Measurements from ENCODE around the gene CAMTA1.
"Not testable (repeated sequence)": the region's sequence is repeated elsewhere in the genome, so short reads cannot be mapped to it uniquely, and the experiment has no call there.

CAMTA1 gene

GRCh38 chr1:7695497-7696117 is 910.4 kb downstream of the CAMTA1 start:
- no peak for DNase-seq (ENCODE audit: low spot score)

DNA sequence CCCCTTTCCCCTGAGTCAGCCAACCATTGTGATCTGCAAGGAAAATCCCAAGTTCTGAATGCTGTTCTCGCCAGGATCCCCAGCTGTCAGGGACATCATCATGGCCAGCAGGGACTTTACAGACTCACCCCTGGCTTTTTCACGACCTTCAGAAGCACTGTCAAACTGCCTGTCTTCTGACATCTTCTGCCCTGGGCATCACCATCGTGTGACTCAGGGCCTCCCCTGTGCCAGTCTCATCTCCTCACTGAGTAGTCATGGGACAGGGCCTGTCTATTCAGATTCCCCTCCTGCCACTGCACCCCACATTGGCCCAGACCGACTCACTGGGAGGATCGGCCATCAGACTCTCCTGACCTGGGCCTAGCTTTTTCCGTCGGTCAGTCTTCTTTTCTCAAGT is 913.4 kb downstream of the CAMTA1 start:
- no peak for DNase-seq (ENCODE audit: low spot score)

- no peak for DNase-seq (ENCODE audit: low spot score)
These were observed 917.1 kb downstream of the CAMTA1 start for GRCh38 chr1:7702365-7702764.

DNA sequence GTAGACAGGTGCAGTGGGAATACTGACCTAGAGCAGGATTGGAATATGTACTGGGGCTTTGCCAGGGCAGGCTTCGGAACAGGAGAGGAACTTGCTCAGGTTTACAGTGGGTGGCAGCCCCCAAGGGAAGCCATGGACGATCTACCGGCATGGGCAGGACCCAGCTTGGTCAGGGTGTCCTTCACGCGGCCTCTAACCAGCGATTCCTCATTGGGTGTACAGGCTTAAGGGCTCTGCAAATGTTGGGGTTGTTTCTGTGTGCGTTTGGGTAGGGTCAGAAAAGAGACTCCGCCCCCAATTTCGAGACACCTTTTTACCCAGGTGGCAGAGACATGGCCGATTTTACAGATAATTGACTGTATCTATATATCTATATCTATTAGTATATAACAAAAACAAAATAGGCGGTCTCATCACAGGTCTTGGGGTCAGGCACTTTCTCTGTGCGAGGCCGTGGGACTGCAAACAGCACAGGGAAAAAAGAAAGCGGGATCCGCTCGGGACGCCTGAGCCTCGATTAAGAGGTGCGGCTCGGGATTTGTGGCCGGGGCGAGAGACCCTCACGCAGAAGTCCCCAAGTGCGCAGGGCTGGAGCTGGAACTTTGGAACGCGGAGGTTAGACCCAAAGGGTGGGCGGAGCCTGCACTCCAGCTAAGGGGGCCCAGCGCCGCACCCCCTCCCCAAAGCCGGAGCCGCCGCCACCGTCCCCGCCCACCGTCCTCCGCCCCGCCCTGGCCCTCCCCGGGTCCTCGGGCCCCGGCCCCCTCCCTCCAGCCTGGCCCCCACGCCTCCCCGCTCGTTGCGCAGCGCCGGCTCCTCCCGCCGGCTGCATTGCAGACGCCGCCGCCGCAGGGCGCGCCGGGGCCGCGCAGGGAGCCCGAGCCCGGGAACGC is 918.3 kb downstream of the CAMTA1 start:
- DNase-seq (ENCODE audit: low spot score): peak; percentile 81

GRCh38 chr1:7704214-7705047 is 919.2 kb downstream of the CAMTA1 start:
- DNase-seq (ENCODE audit: low spot score): peak; percentile 99

DNA sequence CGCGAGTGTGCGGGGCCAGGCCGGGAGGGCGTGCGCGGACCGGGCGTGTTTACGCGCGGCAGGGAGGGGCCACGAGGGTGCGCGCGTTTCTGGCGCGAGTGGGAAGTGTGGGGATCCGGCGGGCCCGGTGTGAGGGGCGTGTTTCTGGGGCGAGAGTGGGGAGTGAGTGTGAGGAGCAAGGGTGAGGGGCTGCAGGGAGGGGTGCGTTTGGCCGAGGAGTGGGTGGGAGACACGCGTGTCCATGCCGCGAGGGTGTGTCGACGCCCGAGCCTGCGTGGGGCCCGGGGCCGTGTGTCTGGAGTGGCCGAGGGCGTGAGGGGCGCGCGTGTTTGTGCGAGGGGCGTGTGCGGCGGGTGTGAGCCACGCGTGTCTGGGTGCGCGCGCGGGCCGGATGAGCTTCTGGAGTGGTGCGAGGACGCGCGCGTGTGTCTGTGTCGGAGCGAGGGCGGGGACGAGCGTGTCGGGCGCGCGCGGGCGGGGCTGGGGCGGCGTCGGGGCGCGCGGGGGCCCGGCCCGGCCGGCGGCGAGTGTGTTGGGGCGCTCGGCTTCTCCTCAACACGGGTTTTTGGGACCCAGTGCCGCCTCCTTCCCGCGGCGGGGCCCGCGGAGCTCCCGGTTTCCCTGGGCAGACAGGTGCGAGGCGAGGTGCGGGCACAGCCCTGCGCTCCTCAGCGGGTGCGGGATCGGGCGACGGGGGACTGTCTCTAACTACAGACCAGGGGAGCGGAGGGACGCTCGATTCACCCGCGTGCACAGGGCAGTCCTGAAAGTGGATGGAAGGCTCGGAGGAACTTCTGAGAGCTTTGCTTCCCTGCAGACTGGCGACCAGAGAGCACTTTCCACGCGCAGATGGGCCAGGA is 920.0 kb downstream of the CAMTA1 start:
- DNase-seq (ENCODE audit: low spot score): peak; percentile 55

- no peak for DNase-seq (ENCODE audit: low spot score)
These were observed 920.6 kb downstream of the CAMTA1 start for GRCh38 chr1:7705908-7706216.

DNA sequence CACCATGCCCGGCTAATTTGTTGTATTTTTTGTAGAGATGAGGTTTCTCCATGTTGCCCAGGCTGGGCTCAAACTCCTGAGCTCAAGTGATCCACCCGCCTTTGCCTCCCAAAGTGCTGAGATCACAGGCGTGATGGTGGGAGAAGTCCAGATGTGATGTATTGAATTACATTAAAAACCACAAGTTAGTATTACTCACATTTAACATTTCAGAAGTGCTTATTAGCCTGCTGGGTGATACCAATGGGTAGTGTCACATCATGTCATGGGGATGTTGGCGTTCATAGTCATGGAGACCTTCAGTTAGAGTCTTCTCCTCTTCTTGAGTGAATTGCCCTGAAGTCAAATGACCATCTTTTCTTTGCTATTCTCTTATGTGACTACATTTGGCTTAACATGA is 922.3 kb downstream of the CAMTA1 start:
- DNase-seq (ENCODE audit: low spot score): no peak

- not testable (repeated sequence) for DNase-seq (ENCODE audit: low spot score)
These were observed 922.8 kb downstream of the CAMTA1 start for GRCh38 chr1:7708065-7708464.

DNA sequence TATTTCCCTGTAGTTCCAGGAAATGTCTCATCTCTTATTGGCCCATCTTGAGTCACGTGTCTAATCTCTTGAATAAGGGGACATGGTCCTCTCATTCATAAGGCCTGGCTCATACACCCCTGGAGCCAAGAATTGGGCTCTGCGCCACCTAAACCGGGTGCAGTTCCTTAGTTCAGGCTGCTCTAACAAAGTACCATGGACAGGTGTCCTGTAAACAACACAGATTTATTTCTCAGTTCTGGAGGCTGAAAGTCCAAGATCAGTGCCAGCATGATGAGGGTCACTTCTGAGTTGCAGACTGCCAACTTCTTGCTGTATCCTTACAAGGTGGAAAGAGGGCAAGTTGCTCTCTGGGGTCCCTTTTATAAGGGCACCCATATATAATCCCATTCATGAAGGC is 925.6 kb downstream of the CAMTA1 start:
- no peak for DNase-seq (ENCODE audit: low spot score)

GRCh38 chr1:7712731-7713323 is 927.6 kb downstream of the CAMTA1 start:
- no peak for DNase-seq (ENCODE audit: low spot score)

DNA sequence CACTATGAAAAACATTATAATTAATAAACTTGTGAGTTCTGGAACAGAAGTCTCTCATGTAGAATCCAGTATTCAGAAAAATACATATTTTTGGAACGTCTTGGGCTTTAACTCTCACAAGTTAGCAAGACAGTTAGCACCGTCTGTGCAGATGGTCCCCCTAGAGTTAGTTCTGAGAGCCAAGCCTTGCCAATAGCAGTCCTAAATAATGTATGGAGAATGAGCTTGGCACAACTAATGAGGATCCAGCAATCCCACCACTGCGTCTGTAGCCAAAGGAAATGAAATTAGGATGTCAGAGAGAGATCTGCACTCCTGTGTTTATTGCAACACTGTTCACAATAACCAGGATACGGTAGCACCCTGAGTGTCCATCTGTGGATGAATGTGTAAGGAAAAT is 931.3 kb downstream of the CAMTA1 start:
- DNase-seq (ENCODE audit: low spot score): no peak

DNA sequence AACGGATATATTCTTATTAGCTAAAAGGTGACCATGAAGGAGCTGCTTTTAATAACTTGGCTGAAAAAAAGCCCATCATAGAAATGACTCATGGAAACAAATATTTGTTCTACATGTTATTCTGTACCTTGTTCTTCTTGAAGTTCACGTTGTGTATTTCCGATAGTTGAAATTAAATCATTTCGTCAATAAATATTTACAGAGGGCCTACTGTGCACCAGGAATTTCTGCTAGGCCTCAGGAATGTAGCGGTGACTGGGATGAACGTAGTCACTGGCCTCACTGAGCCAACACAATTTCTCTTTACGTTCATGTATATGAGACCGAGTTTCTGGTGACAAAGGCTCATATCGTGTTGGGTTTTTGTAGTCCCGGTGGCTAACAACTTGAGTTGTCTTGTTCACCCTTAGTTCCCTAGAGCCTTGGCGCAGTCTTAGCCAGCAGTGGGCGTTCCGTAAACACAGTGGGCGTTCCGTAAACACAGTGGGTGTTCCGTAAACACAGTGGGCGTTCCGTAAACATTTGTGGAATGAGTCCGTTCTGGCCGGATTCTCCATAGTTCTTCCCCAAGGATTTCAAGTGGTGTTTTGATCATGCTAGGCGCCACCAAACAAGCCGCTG is 932.6 kb downstream of the CAMTA1 start:
- no peak for DNase-seq (ENCODE audit: low spot score)

GRCh38 chr1:7719468-7720094 is 934.3 kb downstream of the CAMTA1 start:
- DNase-seq (ENCODE audit: low spot score): no peak

DNA sequence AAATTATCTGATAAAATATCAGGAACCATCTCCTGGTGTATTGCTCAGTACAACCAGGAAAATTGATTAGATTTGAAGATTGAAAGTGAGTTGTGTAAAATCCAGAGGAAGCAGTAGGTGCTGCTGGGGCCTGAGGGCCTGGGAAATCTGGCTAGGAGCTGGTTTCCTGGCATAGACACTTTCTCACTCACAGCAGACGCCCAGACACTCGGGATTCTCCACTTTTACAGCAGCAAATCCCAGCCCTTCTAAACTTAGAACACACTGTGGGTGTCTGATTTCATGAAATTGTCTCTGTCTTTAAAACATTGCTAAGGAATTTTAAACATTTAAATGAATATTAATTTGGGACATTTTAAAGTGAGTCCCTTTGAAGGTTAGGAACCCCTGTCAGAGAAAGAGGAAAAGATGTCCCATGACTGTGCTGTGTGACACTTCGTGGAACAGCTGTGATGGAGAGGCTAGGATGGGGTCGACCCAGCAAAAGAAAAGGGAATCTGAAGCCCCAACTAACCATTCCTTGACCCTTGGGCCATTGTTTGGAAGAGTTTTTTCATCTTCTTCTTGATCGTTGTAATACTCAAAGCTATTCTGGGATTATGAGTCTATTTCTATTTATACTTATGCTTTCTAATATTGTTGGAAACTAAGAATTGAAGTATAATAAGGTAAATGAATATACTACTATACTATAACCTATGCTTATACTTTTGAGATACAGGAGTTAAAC is 936.9 kb downstream of the CAMTA1 start:
- DNase-seq (ENCODE audit: low spot score): no peak

DNA sequence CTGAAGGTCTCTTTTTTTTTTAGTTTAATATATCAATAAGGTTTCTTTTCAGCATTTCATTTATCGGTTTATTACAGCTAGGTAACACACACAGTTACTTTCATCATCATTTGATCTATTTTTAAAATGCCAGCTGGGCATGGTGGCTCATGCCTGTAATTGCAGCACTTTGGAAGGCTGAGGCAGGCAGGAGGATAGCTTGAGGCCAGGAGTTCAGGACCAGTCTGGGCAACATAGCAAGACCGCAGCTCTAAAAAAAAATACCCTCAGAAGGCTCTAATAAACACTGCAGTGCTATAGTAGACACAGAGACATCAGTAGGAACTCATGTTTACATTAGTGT is 937.4 kb downstream of the CAMTA1 start:
- DNase-seq (ENCODE audit: low spot score): no peak

DNA sequence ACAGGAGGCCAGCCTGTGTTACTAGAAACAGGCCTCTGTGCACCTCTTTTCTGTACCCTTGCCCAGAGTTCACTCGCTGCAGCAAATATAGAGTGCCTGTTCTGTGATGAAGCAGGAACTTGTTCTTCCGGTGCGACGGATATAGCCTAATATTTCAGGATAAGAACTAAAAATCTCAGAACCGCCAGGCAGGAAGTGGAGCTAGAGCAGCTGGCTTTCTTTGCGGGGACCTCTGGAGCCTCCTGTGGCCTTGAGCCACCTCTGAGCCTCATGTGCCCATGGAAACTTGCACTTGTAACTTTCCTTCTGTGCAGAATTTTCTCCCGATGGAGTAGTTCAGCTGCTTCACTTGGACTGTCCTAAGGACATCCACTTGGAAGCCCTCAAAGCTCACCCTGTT is 941.4 kb downstream of the CAMTA1 start:
- no peak for DNase-seq (ENCODE audit: low spot score)

- DNase-seq (ENCODE audit: low spot score): no peak
These were observed 942.7 kb downstream of the CAMTA1 start for GRCh38 chr1:7727809-7728471.

GRCh38 chr1:7729761-7730160 is 944.5 kb downstream of the CAMTA1 start:
- DNase-seq (ENCODE audit: low spot score): no peak
